NCI-H2171 treated with DMSO at 0.1 percent for 48 hours (cell line): Measurements from ENCODE around the gene SLC44A5.

Experiments used
- DNase-seq: peaks from one replicate; lab custom pipeline; 2025; lab: John Stamatoyannopoulos, UW

Gene SLC44A5

GRCh38 chr1:75588779-75589475 lies 22.0 kb downstream of the SLC44A5 start:
- no peak for DNase-seq

DNA sequence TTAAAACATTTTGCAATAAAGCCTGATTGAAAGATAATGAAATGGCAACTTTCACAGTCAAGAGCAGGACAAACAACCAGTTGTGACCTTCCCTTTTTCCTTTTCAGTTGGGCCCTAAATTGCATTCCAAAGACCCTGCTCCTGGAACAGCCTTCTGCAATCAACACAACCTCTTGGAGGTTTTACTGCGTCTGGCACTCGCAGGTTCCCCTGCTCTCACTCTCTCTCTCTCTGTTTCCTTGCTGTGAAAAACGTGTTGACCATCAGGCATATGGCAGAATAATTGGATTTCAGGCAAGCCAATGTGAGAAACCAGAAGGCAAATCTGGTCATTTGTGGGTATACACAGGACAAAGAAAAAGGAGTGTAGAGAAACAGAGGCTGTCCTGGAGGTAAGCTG lies 23.2 kb downstream of the SLC44A5 start:
- no peak for DNase-seq

GRCh38 chr1:75583282-75583681 lies 27.6 kb downstream of the SLC44A5 start:
- no peak for DNase-seq

- no peak for DNase-seq
These were observed 28.1 kb downstream of the SLC44A5 start for GRCh38 chr1:75582725-75583261.

- DNase-seq: no peak
These were observed 31.9 kb downstream of the SLC44A5 start for GRCh38 chr1:75579046-75579445.

DNA sequence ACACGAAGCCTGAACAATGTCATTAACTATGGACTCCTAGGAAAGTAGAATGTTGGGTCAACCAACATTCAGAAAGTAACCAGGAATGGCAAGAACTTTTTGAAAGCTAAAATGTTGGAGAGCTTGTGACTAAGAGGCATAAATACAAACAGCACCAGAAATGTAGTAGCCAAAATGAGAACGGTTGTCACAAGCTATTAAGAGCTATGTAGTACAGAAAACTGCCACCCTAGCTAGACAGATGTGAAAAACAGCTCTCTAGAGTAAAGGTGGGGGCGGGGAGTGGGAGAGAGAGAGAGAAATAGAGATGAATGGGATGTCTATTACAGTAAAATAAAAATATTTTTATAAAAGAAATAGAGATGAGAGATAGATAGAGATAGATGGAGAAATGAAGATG lies 35.1 kb downstream of the SLC44A5 start:
- DNase-seq: no peak

- no peak for DNase-seq
These were observed 43.7 kb downstream of the SLC44A5 start for GRCh38 chr1:75567191-75567590.

DNA sequence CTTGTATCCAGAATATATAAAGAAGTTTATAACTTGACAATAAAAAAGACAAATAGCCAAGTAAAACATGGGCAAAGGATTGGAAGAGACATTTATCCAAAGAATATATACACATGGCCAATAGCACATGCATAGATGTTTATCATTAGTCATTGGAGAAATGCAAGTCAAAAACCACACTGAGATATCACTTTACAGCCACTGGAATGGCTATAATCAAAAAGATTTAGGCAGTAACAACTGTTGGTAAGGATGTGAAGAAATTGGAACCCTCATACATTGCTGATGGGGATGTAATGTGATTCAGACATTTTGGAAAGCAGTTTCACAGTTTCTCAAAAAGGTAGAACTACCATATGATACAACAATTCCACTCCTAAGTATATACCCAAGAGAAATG lies 51.1 kb downstream of the SLC44A5 start:
- DNase-seq: no peak

- DNase-seq: no peak
These were observed 51.8 kb downstream of the SLC44A5 start for GRCh38 chr1:75559136-75559535.

- no peak for DNase-seq
These were observed 56.0 kb downstream of the SLC44A5 start for GRCh38 chr1:75554870-75555269.

DNA sequence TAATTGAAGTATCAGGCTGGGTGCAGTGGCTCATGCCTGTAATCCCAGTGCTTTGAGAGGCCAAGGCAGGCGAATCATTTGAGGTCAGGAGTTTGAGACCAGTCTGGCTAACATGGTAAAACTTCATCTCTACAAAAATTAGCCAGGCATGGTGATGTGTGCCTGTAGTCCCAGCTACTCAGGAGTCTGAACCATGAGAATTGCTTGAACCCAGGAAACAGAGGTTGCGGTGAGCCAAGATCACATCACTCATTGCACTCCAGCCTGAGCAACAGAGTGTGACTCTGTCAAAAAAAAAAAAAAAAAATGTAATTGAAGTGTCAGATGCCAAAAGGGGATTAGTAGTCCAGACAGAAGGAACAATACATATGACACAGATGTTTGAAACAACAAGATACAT lies 56.7 kb downstream of the SLC44A5 start:
- DNase-seq: no peak

DNA sequence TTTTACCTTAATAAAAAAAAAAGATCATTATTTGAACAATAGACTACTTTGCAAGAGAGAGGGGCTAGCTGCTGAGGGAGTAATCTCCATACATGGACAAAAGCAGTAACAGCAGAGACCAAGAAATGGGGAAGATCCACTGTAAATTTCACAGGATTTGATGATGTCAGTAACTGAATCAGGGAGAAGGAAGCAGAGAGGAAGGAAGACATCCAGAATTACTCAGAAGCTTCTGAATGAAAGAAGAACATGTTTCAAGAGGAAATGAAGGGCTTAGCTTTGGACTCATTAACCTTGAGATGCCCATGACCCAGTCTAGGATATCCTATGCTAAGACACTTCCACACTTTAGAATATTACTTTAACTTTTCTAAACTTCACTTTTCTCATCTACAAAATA lies 60.4 kb downstream of the SLC44A5 start:
- no peak for DNase-seq

DNA sequence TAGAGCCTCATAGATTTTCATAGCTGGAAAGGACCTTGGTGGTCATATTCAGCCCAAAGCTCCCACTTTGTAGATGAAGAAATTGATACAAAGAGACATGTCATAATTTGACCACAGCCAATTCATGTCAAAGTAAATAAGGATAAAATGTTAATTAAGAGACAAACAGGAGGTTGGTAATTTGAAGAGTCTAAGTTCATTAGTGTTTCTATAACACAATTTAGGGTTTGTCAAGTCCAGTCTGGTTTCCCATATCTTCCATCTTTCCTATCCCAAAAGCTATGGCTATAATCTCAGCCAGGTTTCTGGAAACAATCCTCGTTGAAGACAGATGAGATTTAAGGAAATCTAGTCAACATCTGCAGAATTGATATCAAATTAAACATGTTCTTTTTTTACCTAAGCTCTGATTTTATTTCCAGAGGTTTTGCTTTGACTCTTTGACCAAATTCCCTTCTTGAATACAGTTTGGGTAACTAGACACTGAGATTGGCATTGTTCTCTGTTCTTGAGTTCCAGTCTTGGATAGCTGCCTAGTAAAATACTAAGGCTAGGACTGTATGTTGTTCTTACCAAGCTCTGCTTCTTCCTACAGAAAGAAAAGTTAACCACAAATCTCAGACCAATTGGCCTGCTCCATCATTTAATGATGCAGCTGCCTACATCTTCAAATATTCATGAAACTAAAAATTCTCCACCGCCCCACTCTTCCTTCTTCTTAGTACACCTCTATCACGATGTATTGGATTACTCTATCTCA lies 62.0 kb downstream of the SLC44A5 start:
- no peak for DNase-seq

DNA sequence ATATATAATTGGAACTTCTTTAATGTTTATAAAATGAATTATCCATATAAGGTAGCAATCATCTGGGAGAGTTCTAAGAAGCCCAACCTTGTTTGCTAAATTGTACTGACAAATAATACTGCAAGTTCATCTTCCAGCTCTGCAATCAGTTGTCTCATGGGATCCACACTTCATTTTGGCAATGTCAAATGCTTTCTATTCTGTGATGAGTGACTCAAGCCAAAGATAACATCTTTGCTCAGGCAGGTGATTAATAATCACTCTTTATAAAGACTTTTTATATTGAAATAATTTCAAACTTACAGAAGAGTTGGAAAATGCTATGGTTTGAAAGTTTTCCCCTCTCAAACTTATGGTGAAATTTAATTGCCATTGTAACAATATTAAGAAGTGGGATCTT lies 67.2 kb downstream of the SLC44A5 start:
- no peak for DNase-seq

DNA sequence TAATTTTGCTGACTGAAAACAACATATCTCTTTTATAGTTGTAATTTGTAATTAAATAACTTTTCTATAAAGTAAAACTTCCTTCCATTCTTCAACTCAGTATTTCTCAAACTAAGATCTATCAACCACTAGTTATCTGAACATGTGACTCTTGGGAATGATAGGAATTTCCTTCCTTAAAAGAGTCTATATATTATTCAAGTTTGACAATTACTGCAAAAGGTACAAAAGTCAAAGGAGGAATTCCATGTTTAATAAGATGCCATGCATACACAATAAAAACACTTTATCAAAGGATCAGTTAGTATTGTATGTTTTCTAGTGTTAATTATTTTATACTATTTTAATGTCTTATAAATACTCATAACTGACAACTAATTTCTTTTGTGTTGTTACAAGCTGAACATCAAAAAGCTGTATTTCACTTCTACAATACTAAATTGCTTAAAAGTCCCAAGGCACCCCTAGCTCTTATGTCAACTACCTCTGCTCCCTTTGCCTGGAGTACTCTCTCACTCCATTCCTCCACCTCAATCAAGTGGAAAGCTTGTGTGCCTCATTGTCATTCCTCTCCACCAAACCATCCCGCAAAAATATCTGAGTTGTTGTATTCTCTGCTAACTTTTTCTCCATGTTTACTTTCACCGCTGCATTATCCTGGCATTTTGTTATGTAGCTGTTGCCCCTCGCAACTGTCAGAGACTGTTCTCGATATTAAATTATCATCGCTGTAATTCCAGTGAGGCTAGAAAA lies 67.9 kb downstream of the SLC44A5 start:
- DNase-seq: no peak

DNA sequence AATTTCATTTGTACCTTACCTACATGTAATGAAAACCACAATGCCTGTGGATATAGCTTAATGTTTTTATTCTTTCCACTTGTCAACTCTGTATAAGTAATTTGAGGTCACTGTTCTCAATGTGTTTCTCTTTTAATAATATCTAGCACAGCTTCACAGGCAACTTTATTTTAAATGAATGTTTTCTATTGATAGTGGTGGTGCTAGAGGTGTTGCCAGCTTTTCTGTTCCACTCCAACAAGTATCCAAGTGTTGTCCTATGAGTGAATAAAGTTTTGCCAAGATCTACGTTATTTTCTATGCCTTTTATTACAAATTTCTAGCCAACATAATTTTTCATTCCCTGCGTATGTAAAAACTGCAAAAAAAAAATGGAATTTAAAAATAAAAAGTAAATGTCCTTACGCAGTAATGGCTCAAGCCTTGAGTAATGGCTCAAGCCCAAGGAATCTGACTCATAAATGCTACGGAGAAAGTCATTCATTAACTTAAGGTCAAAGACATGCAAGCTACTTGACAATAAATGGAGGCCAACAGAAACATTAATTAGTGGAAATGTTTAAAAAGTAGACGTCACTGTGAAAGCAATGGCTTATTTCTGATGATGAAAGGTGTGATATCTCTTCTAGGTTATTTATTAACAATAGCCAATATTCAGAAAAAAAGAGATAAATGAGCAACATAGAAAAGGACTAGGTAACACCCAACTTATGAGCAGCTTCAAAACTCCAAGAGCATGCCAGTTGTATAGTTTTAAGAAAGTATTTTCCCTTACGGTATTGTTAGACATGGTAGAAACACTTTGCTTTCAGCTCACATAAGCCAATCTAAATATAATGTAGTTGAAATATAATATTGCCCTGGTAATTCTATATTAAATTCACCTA lies 71.4 kb downstream of the SLC44A5 start:
- DNase-seq: no peak

GRCh38 chr1:75533085-75533484 lies 77.8 kb downstream of the SLC44A5 start:
- no peak for DNase-seq

GRCh38 chr1:75531570-75531969 lies 79.3 kb downstream of the SLC44A5 start:
- no peak for DNase-seq

GRCh38 chr1:75529488-75529887 lies 81.4 kb downstream of the SLC44A5 start:
- DNase-seq: no peak

DNA sequence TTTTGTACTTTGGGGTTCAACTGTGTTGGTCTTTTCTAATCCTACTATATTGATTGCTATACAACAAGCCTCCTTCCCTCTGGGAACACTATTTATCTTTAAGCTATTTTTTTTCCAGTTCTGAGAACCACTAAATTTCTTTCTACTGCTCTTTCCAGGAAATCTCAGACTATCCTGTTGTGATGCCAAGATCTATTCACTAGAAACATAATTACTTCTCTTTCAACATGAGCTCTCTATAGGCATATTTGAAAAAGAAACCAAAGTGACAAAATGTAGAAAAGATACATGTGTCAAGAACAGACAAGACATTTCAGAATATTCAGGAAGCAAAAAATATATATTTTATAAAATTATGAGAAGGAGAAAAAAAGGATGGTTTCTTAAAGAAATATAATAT lies 82.9 kb downstream of the SLC44A5 start:
- no peak for DNase-seq

DNA sequence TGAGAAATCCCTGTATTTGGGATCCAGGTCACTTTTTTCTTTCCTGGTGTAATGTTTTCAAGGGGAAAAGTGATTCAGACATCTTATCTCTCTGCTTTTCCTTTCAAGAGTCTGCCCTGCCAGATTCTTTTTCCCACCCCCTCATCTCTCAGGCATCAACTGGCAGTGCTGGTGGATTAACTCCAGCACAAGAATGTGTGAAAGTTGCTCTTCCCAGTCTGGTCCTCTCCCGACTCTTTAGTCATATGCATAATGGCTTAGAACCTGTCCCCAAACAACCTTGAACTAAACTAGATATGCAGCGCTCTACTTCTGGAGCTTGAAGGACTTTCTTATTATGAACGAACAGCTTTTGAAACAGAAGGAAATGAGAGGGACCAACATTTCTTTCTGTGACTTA lies 88.5 kb downstream of the SLC44A5 start:
- DNase-seq: no peak

- DNase-seq: no peak
These were observed 89.3 kb downstream of the SLC44A5 start for GRCh38 chr1:75521658-75522057.
